ENCODE measurements around the gene PPP2R3A.

PPP2R3A gene

DNA sequence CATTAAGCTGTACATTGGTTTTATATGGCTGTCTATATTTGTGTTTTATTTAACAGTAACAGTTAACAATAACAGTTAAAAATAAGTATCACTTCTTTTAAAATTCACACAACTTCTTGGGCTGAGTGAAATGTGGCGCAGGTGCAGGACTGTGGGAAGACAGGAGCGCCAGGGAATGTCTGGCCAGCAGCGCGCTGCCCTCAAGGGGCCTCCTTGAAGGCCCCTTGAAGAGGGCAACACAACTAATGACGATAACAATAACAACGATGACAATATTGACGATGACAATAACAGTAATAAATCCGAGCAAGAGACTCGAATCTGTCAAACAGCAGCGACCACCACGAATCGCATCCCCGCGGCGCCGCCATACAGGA lies 411 bp upstream of the PPP2R3A start:
- no peak for DNase-seq (ENCODE audit: low read depth)
- TF ChIP-seq MYC (IDR thresholded peaks at IDR 0.05; ENCODE audit: low read depth, low read length) (no peak), MAX (IDR thresholded peaks at IDR 0.05; ENCODE audit: low read depth, low read length) (no peak), CTCF (IDR thresholded peaks at IDR 0.05; ENCODE audit: low read depth, low read length) (no peak), POLR2A (IDR thresholded peaks at IDR 0.05; ENCODE audit: extremely low read depth, insufficient read length) (no peak)
- H3K4me3 ChIP-seq (ENCODE audit: low read depth, low read length): no peak overlapping the region

DNA sequence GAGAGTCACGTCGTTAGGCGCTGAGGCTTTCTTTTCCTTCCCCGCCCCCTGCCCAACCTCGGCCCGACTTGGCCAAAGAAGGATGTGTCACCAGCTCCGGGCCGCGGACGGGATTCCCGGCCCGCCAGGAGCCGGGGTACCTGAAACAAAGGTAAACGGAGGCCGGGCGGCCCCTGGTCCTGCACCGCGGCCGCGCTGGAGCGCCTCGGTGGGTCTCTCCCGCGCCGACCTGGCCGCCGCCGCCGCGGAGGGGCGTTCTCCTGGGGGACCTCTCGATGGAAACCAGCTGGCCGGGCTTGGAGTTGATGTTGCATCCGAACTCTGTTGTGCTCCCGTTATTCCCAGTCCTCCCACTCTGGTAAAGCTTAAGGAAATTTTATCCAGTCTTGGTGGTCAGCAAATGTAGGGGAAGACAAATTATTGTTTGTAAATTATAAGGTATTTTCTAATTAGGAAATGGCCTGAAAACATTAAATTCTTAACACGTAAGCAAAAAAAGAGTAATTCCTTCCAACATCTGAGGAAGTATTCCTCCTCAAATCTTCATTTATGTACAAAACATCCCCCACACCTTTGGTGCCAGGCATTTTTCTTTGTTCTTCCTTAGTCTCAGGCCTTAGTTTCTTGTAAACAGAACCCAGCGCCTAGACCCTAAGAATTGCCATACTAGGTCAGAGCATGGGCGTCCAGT lies 888 bp downstream of the PPP2R3A start:
- no peak for TF ChIP-seq CTCF (IDR thresholded peaks at IDR 0.05; ENCODE audit: low read depth, low read length)
- TF ChIP-seq MYC (IDR thresholded peaks at IDR 0.05; ENCODE audit: low read depth, low read length): no peak
- TF ChIP-seq MAX (IDR thresholded peaks at IDR 0.05; ENCODE audit: low read depth, low read length): no peak
- no peak for TF ChIP-seq POLR2A (IDR thresholded peaks at IDR 0.05; ENCODE audit: extremely low read depth, insufficient read length)
- no peak for DNase-seq (ENCODE audit: low read depth)
- no peak overlapping the region for H3K4me3 ChIP-seq (ENCODE audit: low read depth, low read length)

DNA sequence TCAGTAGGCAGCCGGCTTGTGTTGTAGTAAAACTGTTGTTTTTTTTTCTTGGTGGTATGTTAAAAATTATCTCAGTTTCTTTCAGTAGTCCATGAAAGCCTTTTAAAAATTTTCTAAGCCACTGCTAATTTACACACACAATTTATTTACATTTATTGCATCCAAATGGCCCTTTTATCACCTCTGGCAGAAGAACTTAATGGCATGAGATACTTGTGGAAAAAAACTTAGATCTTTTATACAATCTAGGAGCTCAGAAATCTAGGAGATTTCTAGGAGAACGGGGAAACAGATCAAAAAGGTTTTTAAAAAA lies 1.4 kb downstream of the PPP2R3A start:
- DNase-seq (ENCODE audit: low read depth): no peak
- no peak for TF ChIP-seq MYC (IDR thresholded peaks at IDR 0.05; ENCODE audit: low read depth, low read length)
- no peak for TF ChIP-seq MAX (IDR thresholded peaks at IDR 0.05; ENCODE audit: low read depth, low read length)
- no peak for TF ChIP-seq POLR2A (IDR thresholded peaks at IDR 0.05; ENCODE audit: extremely low read depth, insufficient read length)
- TF ChIP-seq CTCF (IDR thresholded peaks at IDR 0.05; ENCODE audit: low read depth, low read length): no peak
- no peak overlapping the region for H3K4me3 ChIP-seq (ENCODE audit: low read depth, low read length)

- TF ChIP-seq MYC (IDR thresholded peaks at IDR 0.05; ENCODE audit: low read depth, low read length): no peak
- no peak for TF ChIP-seq MAX (IDR thresholded peaks at IDR 0.05; ENCODE audit: low read depth, low read length)
- no peak for TF ChIP-seq POLR2A (IDR thresholded peaks at IDR 0.05; ENCODE audit: extremely low read depth, insufficient read length)
- no peak for TF ChIP-seq CTCF (IDR thresholded peaks at IDR 0.05; ENCODE audit: low read depth, low read length)
- H3K4me3 ChIP-seq (ENCODE audit: low read depth, low read length): no peak overlapping the region
- no peak for DNase-seq (ENCODE audit: low read depth)
Observed at GRCh38 chr3:135967867-135968266, 2.3 kb downstream of the PPP2R3A start.

GRCh38 chr3:135970506-135971116 lies 5.1 kb downstream of the PPP2R3A start:
- DNase-seq (ENCODE audit: low read depth): peak; percentile 26
- H3K4me3 ChIP-seq (ENCODE audit: low read depth, low read length): no peak overlapping the region
- no peak for TF ChIP-seq MAX (IDR thresholded peaks at IDR 0.05; ENCODE audit: low read depth, low read length)
- TF ChIP-seq MYC (IDR thresholded peaks at IDR 0.05; ENCODE audit: low read depth, low read length): no peak
- TF ChIP-seq POLR2A (IDR thresholded peaks at IDR 0.05; ENCODE audit: extremely low read depth, insufficient read length): no peak

GRCh38 chr3:135973841-135974240 lies 8.3 kb downstream of the PPP2R3A start:
- H3K4me3 ChIP-seq (ENCODE audit: low read depth, low read length): no peak overlapping the region
- TF ChIP-seq CTCF (IDR thresholded peaks at IDR 0.05; ENCODE audit: low read depth, low read length): no peak
- TF ChIP-seq MYC (IDR thresholded peaks at IDR 0.05; ENCODE audit: low read depth, low read length): no peak
- no peak for TF ChIP-seq POLR2A (IDR thresholded peaks at IDR 0.05; ENCODE audit: extremely low read depth, insufficient read length)
- no peak for TF ChIP-seq MAX (IDR thresholded peaks at IDR 0.05; ENCODE audit: low read depth, low read length)
- no peak for DNase-seq (ENCODE audit: low read depth)
